ENCODE results near the gene NUP37. TPM values are rescaled to one million over a fixed set of nuclear protein-coding genes. Genes with fewer than 3 reads are reported as not detected.
"Not testable (repeated sequence)": the region's sequence is repeated elsewhere in the genome, so short reads cannot be mapped to it uniquely, and the experiment has no call there.

The NUP37 gene
- polyA plus RNA-seq (ENCODE audit: insufficient read length in 3 of 3): 10 to 100 TPM; 29.8 to 35.3 (median 32.5) TPM
- long read RNA-seq, donor 1, transcript NUP37-209 (10 exons, 2,372 nt): major isoform, 7 of 21 reads
- long read RNA-seq, donor 1, partial matches to known transcripts: 11 of 21 reads
- long read RNA-seq, donor 1, other reads (novel, unspliced or antisense): 0 of 21 reads
- long read RNA-seq, donor 2, transcript NUP37-209 (10 exons, 2,372 nt): major isoform, 10 of 23 reads
- long read RNA-seq, donor 2, partial matches to known transcripts: 10 of 23 reads
- long read RNA-seq, donor 2, other reads (novel, unspliced or antisense): 0 of 23 reads
- long read RNA-seq, donor 3, transcript NUP37-209 (10 exons, 2,372 nt): major isoform, 11 of 24 reads
- long read RNA-seq, donor 3, partial matches to known transcripts: 11 of 24 reads
- long read RNA-seq, donor 3, other reads (novel, unspliced or antisense): 0 of 24 reads
- long read RNA-seq, donor 4, transcript NUP37-209 (10 exons, 2,372 nt): major isoform, 7 of 21 reads
- long read RNA-seq, donor 4, partial matches to known transcripts: 10 of 21 reads
- long read RNA-seq, donor 4, other reads (novel, unspliced or antisense): 0 of 21 reads
- long read RNA-seq, donor 5, transcript NUP37-209 (10 exons, 2,372 nt): major isoform, 8 of 14 reads
- long read RNA-seq, donor 5, partial matches to known transcripts: 6 of 14 reads
- long read RNA-seq, donor 5, other reads (novel, unspliced or antisense): 0 of 14 reads
- long read RNA-seq, donor 6, transcript NUP37-209 (10 exons, 2,372 nt): major isoform, 5 of 14 reads
- long read RNA-seq, donor 6, partial matches to known transcripts: 8 of 14 reads
- long read RNA-seq, donor 6, other reads (novel, unspliced or antisense): 0 of 14 reads
- long read RNA-seq, donor 7, transcript NUP37-209 (10 exons, 2,372 nt): major isoform, 9 of 22 reads
- long read RNA-seq, donor 7, partial matches to known transcripts: 10 of 22 reads
- long read RNA-seq, donor 7, other reads (novel, unspliced or antisense): 0 of 22 reads
- long read RNA-seq, donor 8, transcript NUP37-209 (10 exons, 2,372 nt): major isoform, 5 of 11 reads
- long read RNA-seq, donor 8, partial matches to known transcripts: 6 of 11 reads
- long read RNA-seq, donor 8, other reads (novel, unspliced or antisense): 0 of 11 reads
- long read RNA-seq, donor 9, transcript NUP37-209 (10 exons, 2,372 nt): major isoform, 14 of 33 reads
- long read RNA-seq, donor 9, partial matches to known transcripts: 15 of 33 reads
- long read RNA-seq, donor 9, other reads (novel, unspliced or antisense): 0 of 33 reads
- long read RNA-seq, donor 10, transcript NUP37-209 (10 exons, 2,372 nt): major isoform, 6 of 14 reads
- long read RNA-seq, donor 10, partial matches to known transcripts: 5 of 14 reads
- long read RNA-seq, donor 10, other reads (novel, unspliced or antisense): 0 of 14 reads
- long read RNA-seq, donor 11, transcript NUP37-209 (10 exons, 2,372 nt): major isoform, 5 of 13 reads
- long read RNA-seq, donor 11, partial matches to known transcripts: 7 of 13 reads
- long read RNA-seq, donor 11, other reads (novel, unspliced or antisense): 0 of 13 reads
- long read RNA-seq, donor 12, transcript NUP37-209 (10 exons, 2,372 nt): major isoform, 10 of 13 reads
- long read RNA-seq, donor 12, partial matches to known transcripts: 0 of 13 reads
- long read RNA-seq, donor 12, other reads (novel, unspliced or antisense): 0 of 13 reads
- long read RNA-seq, donor 13, transcript NUP37-209 (10 exons, 2,372 nt): major isoform, 7 of 12 reads
- long read RNA-seq, donor 13, partial matches to known transcripts: 5 of 12 reads
- long read RNA-seq, donor 13, other reads (novel, unspliced or antisense): 0 of 12 reads
- long read RNA-seq, donor 14: 0 reads
- long read RNA-seq, donor 15, transcript NUP37-209 (10 exons, 2,372 nt): major isoform, 9 of 19 reads
- long read RNA-seq, donor 15, partial matches to known transcripts: 6 of 19 reads
- long read RNA-seq, donor 15, other reads (novel, unspliced or antisense): 0 of 19 reads
- long read RNA-seq, donor 16, transcript NUP37-209 (10 exons, 2,372 nt): major isoform, 14 of 32 reads
- long read RNA-seq, donor 16, partial matches to known transcripts: 15 of 32 reads
- long read RNA-seq, donor 16, other reads (novel, unspliced or antisense): 0 of 32 reads

DNA sequence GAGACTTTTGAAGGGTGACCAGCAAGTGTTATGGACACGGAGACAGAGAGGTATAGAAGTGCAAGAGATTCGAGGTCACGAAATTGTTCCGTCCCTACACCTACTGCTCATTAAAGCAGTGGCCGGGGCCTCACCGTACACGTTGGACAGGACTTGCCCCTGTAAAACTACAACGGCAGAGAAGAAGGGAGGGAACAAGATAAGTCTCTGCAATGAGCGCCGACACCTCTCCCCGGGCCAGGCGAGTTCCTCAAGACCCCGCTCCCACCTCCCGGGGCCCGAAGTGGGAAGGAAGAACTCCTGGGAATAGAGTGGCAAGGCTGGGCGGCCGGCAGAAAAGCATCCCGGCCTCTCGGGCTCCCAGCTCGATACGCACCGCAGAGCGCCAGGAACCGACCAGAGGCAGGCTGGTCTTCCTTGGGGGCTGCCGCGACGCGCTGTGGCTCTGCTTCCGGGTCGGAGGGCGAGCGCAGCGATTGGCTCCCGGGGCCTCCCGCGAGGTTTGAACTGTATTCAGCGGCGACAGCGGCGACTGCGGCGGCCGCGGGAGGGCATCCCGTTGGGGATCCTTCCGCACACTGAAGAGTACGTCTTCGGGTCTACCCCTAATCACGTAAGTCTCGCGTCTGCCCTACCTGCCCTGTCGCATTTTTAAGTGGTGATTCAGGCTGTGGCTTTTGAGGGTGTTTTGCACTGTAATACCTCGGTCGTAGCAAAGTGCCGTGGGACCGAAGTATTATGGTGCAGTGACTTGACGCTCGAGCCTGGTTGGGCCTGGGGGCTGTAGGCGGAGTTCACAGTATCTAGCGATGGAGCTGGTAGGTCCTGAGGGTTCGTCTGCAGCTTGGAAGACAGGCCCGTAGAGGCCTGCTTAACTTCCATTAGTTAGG is at the start of gene NUP37, which contains the start of gene PARPBP:
Gene NUP37, minus strand, starts transcription at position 441 of the 890 bp plus-strand sequence. CDS start 1,596 bp downstream, outside the sequence.
Gene PARPBP, plus strand, starts transcription at position 510 of the 890 bp plus-strand sequence. CDS start 3,706 bp downstream, outside the sequence.
- DNase-seq: peak; percentile 92

- no peak for DNase-seq
These were observed 48.1 kb upstream of the NUP37 start for GRCh38 chr12:102167821-102168604.

GRCh38 chr12:102163383-102163782 is 43.5 kb upstream of the NUP37 start:
- no peak for DNase-seq

GRCh38 chr12:102155206-102155605 is 35.3 kb upstream of the NUP37 start:
- DNase-seq: not testable (repeated sequence)

DNA sequence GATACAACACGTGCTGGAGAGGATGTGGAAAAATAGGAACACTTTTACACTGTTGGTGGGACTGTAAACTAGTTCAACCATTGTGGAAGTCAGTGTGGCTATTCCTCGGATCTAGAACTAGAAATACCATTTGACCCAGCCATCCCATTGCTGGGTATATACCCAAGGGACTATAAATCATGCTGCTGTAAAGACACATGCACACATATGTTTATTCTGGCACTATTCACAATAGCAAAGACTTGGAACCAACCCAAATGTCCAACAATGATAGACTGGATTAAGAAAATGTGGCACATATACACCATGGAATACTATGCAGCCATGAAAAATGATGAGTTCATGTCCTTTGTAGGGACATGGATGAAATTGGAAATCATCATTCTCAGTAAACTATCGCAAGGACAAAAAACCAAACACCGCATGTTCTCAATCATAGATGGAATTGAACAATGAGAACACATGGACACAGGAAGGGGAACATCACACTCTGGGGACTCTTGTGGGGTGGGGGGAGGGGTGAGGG is 27.2 kb upstream of the NUP37 start:
- DNase-seq: not testable (repeated sequence)

DNA sequence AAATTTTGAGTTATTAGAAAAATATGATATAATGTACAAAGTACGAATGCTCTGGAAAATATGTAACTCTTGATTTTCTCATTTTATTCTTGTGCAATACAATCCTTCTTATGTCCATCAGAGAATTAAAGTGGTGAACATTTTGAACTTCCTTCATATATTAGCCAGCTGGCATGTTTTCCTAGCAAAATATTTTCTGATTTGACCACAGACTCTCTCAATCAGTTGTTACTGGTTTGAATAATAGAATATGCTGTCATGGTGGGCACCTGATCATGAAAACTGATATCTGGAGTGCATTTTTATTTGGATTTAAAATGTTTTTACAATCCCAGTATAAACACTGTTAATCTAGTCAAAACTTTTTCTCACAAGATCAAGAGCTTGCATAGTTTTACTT is 24.3 kb upstream of the NUP37 start:
- DNase-seq: no peak

GRCh38 chr12:102142866-102143373 is 23.0 kb upstream of the NUP37 start:
- not testable (repeated sequence) for DNase-seq

- DNase-seq: not testable (repeated sequence)
These were observed 17.7 kb upstream of the NUP37 start for GRCh38 chr12:102137619-102138018.

GRCh38 chr12:102131442-102131841 is 11.5 kb upstream of the NUP37 start:
- DNase-seq: not testable (repeated sequence)

- not testable (repeated sequence) for DNase-seq
These were observed 10.8 kb upstream of the NUP37 start for GRCh38 chr12:102130720-102131119.

DNA sequence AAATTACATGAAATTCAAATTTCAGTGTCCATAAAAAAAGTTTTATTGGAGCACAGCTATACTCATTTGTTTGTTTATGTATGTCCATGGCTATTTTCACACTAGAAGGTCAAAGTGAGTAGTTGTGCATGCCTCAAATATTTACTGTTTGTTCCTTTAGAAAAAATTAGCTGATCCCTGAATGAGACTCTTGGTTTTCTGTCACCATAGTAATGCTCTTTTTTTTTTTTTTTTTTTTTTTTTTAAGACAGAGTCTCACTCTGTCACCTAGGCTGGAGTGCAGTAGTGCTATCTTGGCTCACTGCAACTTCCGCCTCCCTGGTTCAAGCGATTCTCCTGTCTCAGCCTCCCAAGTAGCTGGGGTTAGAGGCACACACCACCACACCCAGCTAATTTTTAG is 1.4 kb upstream of the NUP37 start:
- not testable (repeated sequence) for DNase-seq

DNA sequence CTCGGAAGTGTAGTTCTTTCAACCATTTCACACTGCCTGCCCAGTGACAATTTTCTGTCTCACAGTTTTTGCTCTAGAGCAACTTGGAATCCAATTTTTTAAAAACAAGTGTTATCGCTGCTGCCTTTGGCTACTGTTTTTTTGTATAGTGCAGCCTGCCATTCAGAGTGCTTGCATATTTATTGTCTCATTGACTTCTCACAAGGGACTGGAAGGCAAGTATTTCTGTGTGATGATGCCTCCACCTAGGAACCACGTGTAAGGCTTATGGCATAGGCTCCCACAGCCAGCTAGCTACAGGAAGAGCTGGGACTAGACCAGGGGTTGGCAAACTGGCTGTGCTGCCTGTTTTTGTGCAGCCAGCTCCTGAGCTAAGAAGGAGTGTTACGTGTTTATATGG is 972 bp upstream of the NUP37 start:
- no peak for DNase-seq

DNA sequence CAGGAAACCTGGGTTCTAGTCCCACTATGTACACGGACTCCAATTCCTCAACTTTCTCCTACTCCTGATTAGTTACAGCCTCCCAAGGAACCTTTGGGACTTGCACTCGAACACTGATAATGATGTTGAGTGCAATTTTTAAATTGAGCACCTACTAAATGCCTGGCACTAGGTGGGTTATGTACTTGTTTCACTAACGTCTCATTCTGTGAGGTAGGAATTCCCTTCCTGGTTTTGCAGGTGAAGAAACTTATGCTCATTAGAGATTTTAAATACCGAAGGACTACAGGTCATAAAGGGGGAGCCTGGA is 605 bp upstream of the NUP37 start:
- DNase-seq: no peak

- DNase-seq: no peak
These were observed 1.0 kb downstream of the NUP37 start for GRCh38 chr12:102118874-102119273.

GRCh38 chr12:102116392-102116791 is 3.5 kb downstream of the NUP37 start:
- no peak for DNase-seq

DNA sequence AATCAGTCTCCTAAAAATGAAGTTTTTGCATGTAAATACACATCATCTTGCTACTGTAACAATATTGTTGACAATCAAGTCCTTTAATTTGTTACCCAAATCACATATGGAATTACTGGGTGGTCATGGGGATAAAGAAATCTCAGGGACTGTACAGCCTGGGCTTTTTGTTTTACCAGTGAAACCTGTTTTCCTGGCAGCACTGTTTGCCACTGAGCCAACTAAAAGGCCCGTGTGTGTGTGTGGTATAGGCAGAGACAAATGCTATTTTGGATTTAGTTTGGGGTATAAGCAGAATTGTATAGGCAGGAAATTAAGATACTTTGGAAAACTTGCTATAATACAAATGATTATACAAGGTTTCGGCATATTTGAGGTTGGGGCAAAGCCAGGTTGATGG is 5.7 kb downstream of the NUP37 start:
- DNase-seq: no peak

DNA sequence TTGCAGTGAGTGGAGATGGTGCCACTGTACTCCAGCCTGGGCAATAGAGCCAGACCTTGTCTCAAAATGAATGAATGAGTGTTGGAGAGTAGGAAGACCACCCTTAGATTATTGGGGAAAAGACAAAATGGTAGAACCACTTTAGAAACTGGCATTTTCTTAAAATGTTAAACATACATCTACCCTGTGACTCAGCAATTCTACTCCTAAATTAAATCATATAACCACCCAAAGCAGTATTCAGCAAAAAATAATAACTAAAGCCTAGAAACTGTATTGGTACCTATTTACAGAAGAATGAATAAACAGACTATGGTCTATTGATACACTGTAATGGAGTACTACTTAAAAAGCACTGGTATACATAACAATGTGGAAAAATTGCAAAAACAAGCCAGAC is 9.1 kb downstream of the NUP37 start:
- DNase-seq: no peak
